HG03520 (cell line): ENCODE results near the gene SLC9C1.
A peak's percentile ranks its signal among the peaks of the same experiment; 100 is the strongest.

Experiments used
- ATAC-seq: cut with Tn5 transposase; IDR thresholded peaks from one replicate; pipeline ENCODE4 v1.9.1; 2021; ENCODE audit warnings: mild to moderate bottlenecking, moderate library complexity; ENCODE audit not compliant: unreplicated experiment

SLC9C1 gene

DNA sequence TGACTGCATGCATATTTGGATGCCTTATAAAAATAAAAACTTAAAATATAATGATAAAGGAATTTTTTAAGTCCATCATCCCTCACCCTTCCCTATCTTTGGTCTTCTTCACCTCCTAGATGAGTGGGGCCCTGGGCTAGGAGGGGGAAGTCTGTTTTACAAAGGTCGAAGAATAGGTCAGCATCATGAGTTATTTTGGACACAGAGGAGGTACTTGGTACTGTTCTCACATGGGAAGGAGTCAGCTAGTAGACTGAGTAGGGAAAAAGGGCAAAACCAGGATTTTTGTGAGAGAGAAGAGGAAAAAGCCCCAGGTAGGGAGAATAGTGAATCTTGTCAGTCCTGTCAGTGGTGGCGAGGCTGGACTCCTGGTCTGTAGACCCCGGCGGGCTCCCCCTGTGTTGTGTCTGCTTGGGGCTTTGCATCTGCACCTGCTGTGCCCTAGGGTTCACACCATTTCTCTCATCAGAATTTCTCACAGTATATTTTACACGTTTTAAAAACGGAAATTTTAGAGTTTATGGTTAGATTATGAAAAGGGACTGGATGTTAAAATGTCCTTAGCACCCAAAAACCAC, 178.1 kb downstream of the SLC9C1 start:
- no peak for ATAC-seq

DNA sequence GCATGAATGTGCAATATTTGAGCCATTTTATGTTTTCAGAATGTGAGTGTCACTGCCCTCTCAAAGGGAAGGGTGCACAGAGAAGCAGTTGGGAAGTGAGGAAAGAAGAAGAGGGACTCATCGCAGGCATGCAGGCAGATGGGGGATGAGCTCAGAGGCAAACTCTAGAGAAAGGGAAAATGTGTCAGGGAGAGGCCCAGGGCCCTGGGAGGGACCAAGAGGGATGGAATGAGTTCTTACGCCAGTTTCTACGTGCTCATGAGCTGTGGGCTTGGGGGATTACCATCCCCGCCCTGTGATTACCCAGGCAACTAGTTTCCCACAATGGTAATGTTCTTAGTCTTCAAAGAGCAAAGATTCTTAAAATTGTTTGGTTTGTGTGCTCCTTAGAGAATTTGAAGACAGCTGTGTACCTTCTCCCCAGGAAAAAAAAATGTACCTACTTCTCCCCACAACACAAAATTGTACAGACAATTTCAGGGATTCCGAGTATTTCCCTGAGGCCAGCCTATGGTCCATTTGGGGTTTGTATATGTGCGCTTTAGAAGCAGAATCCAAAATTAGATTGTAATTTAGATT, 178.8 kb downstream of the SLC9C1 start:
- ATAC-seq, result peak; percentile 29

DNA sequence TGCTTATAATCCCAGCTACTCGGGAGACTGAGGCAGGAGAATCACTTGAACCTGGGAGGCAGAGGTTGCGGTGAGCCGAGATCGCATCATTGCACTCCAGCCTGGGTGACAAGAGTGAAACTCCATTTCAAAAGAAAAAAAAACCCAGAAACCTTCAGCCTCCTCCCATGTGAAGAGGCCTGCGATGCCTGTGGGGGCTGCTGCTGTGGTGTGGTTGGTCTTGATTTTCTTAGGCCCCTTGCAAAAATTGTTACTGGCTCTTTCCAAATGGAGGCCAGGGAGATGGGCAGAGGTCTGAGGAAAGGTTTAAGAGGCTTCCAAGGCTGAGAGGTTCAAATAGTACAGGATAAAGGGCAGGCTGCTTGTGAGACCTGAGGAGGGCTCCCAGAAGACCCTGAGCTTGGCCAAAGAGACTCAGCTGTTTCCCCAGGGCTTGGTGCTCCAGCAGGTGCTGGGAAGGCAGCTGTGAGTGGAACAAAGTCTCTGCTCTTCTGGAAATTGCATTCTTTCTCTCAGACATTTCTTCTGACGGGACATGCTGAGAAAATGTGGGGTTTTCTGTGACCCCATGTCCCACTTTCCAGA, 179.3 kb downstream of the SLC9C1 start:
- ATAC-seq, result peak; percentile 21

DNA sequence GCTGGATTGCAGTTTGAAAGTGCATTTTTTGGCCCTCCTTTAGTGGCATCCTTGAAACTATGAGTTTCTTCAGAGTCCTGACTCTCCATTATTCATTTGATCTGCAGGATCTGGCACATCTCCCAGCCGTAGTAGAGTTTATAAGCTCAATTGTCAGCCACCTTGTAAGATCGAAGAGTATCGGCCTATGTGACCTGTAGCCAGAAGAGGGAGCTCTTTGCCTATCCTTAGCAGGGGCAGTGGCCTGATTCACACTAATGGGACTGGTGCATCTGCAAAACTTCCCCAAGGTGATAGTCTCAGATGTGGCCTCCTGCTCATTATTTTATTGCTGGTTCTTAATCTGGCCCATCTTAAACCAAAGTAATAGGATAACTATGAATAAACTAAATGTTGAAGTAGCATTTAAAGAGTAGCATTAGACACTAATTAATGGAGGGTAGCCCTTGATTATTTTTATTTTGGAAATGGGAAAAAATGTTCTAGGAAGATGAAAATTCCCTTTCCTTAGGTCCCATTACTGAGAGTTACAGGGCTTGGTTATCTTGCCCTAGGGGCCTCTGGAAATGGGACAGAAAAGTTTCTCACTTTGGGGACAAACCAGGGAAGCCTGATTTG, 182.1 kb downstream of the SLC9C1 start:
- peak; percentile 55 for ATAC-seq

GRCh38 chr3:112109322-112109721, 184.7 kb downstream of the SLC9C1 start:
- no peak for ATAC-seq

- ATAC-seq, result no peak
Measured at GRCh38 chr3:112104774-112105173, 189.2 kb downstream of the SLC9C1 start.

DNA sequence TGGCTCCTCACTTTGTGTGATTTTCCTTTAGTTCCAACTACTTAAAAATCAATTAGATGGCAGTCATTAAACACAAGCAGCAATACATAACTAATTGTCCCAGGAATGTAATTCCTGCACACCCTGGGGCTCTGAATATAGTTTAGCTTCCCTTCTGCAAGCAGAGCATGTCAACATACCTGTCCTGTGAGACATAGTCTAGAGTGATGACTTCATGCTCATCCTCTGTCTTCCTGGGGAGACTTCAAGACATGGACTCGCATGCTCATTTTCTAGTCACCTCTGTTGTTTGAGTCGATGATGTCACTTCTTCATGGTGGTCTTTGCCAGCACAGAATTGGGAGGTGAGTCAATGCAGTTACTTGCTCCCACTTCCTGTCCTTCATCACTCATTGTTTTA, 192.1 kb downstream of the SLC9C1 start:
- ATAC-seq, result no peak

DNA sequence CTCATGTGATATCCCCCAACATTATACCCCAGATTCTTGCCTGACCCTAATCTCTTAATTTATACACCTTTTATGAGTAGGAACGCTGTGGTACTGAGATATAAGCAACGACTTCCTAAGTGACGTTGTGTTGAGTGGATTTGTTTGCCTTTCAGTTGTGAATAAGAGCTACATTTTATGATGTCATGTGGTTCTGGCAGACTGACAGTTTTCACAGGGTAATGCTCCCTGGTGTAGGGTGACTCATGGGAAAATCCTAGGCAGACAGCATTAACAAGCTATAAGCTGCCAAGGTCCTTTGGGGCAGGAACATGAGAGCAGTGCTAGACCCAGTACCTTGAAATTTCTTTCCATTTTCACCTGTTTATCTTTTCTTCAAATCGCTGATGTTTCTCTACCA, 196.6 kb downstream of the SLC9C1 start:
- ATAC-seq, result no peak

DNA sequence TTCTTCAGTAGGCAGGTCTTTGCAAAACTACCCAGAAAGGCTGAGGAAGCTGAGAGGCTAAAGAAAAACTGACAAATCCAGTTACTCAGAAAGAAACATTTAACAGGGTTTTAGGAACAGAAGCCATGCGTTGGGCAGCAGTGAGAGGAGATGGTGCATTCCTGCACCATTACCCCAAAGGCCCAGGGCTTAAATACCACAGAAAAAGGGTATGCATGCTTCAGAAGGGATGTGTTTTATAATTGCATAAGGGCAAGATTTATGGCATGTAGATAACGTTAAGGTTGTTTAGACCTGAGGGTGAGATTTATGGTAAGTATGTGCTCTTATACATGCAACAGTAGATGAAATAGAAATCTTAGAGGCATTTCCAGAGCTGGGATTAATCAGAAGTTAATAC, 197.8 kb downstream of the SLC9C1 start:
- no peak for ATAC-seq

GRCh38 chr3:112095731-112096130, 198.3 kb downstream of the SLC9C1 start:
- no peak for ATAC-seq

DNA sequence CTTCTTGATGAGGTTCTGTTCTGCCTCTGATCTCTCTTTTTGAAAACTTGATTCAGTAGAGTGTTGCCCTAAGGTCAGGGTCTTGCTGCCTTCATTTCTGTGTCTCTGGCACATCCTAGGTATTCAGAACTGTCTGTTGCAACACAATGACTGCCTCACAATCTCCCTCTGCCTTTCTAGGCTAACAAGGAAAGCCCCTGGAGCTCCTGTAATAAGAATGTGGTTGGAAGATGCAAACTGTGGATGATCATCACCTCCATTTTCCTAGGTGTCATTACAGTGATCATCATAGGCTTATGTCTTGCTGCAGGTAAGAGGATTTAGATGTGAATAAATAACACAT, 200.9 kb downstream of the SLC9C1 start:
- no peak for ATAC-seq

- ATAC-seq, result no peak
Measured at GRCh38 chr3:112092496-112093179, 201.4 kb downstream of the SLC9C1 start.

DNA sequence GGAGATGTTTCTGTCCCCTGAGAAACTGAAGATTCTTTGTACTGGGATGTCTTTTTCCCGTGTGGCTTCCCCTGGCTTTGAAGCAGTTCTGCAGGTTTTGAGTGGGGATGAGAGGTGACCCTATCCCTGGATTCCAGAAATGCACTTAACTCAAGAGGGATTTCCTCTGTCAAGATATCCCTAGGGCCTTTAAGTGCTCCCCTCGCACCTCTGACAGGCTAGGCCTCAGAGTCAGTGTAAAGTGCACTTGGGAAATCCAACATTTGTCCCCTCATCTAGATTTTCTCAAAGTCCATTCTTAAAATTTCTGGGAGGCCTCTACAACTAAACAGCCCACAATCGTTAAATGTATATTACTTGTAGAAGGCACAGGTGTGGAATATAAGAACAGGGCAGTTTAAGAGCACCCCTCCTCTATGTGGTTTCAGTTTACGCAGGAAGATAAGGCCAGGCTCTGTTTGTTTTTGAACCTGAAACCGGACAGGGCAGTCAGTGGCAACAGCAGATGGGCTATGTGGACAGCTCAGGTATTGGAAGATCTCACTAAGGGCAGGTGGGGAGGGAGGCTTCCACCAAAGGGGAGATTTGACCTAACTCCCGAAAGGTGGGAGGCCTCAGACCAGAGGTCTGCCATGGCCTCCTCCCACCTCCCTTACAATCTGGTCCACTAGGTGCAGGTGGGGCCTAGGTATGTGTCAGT, 203.0 kb downstream of the SLC9C1 start:
- ATAC-seq, result no peak
